ENCODE data around the gene PPP1R26.

PPP1R26 gene

DNA sequence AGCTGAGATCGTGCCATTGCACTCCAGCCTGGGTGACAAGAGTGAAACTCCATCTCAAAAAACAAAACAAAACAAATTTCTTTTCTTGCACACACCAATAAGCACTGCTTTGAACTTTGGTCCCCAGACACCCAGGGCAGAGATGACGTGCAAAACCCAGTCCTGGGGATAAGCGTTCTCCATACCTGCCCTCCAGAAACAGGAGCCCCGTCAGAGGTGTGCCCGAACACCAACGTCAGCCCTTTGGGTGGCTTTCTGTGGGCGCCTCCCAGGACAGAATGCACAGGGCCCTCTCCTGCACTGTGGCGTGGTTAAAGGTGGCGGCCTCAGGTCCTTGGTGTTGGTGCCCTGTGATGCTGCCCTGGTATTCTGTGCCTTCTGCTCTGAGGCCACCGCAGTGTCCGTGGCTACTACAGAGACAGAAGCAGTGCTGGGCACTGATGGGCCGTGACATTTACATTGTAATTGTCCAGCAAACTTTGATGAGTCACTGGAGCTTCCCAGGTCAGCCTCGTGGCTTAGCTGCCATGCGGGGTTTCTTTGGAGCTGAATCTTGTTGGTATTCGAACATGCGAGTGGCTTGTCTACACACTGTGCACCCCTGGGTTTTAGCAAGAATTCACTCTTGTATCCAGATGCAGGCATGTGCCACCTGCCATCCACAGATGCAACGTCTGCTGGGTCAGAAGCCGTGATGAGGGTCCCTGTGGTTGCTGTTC, 9.8 kb downstream of the PPP1R26 start:
- DNase-seq = no peak

DNA sequence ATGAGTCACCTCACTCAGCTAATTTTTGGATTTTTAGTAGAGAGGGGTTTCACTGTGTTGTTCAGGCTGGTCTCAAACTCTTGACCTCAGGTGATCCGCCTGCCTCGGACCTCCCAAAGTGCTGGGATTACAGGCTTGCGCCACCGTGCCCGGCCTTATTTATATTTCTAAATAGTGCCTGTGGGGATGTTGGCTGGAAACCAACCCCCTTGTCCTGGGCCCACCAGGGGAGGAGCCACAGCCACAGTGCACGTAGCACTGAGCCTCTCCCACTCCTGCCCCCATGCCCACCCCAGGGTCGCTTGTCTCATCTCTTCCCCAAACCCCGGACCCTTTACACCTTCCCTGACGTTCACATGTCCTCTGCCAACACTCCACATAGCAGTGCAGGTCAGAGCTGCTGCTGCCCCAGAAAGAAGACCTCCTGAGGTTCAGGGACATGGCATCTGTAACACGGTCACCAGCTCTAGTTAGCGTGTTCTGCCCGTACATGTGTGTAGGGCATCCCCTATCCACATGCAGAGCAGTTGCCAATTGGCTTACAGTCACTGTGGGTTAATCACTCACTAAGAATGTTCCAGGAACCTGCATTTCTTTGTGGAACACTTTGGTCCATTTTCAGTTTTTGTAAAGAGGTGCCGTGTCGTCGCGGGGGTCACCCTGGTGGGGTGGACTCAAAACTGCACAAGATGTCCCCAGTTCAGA, 10.7 kb downstream of the PPP1R26 start:
- no peak for DNase-seq

DNA sequence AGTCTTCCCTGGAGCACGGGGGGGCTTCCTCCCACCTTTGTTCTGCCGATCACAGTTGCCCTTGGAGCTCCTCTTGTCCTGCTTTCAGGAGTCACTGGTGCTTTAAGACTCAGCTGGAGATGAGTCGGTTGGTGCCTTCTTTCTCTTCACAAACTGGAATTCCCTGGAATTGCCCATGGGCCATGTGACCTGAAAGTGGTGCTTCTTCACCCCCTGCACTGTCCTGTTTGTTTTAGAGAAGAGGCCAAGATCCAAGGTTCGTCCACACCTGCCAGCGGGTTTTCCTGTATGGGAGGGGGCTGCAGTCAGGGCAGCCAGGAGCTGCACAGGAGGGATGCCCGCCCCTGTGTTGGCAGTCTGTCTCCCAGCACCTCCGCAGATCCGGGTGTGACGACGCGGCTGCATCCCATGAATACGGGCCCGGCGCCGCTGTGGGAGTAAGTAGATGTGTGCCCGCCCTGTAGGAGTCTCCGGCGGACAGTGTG, 11.4 kb downstream of the PPP1R26 start:
- DNase-seq = no peak

DNA sequence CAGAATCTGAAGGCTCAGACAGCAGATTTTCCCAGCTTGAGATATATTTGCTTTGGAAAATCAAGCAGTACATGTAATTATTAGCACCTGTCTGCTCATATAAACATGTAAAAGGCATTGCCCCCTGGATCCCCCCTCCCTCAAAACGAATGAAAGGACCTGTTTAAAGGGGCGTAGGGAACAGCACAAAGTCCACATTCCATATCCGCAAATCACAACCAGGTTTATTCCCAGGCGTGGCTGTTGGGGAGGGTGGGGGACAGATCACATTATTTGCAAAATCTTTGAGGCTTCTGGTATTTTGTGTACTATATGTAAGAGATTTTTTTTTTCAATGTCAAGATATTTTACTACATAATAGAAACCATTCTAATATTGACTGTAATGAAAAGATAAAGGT, 12.2 kb downstream of the PPP1R26 start:
- no peak for DNase-seq

DNA sequence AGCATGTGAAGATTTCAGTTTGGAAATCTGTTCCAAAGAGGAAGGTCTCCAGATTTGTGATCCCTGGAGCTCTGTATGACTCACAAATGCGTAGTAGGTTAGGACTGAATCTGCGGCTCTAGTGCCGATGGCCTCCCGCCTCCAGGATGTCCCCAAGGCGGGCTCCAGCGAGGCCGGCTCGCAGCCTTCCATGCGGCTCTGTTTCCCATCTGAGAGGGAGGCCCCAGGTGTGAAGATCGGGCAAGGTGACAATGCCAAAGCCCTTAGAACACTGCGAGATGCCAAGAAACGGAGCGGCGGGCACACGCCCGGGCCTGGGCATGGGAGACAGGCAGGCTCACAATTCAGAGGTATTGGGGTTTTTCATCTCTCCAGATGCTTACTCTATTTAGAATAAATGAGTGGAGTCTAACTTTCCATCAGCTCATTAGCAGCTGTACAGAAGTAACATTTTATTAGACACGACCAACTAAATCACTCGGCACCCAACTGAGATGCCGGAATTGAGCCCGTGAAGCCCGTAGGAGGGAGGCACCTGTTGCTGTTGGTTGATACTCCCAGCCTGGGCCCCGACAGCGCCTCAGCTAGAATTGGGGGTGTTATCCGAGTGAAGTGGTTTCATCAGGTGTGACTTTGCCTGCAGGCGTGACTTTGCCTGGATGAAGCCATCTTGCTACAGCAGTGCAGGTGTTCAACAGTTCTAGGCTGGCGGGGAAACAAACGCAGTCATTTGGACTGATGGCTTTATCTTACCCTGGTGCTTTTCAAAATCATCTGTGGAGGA, 13.5 kb downstream of the PPP1R26 start:
- no peak for DNase-seq

DNA sequence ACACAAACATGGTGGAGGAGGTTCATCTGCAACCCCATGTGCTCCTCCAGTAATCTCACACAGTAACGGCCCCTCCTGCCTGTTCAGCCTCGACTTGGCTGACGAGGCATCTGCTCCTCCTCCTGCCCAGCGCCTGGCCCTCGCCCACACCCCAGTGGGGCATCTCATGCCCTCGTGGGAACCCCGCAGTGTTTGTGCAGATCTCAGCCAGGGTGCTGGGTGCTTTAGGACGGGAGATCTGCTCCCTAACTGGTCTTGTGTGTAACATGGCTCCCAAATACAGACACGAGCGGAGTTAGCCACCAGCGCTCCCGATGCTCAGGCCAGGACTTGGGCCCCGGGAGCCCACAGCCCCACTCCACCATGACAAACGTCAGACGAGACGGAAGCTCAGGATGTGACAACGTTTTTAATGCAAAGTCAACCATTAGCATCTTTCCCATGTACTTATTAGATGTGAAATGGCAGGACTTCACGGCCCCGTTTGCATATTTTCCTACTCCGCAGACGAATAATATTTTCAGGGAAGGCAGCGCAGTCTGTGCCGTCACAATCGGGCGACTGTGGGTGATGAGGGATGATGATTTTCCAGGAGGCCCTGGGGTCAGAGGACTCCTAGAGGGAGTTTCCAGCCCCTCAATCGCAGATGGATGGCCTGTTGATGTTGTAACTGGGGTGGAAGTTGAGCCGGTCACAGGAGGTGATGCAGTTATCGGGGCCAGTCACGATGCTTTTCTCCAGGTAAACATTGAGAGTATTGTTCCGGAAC, 15.4 kb downstream of the PPP1R26 start:
- no peak for DNase-seq

DNA sequence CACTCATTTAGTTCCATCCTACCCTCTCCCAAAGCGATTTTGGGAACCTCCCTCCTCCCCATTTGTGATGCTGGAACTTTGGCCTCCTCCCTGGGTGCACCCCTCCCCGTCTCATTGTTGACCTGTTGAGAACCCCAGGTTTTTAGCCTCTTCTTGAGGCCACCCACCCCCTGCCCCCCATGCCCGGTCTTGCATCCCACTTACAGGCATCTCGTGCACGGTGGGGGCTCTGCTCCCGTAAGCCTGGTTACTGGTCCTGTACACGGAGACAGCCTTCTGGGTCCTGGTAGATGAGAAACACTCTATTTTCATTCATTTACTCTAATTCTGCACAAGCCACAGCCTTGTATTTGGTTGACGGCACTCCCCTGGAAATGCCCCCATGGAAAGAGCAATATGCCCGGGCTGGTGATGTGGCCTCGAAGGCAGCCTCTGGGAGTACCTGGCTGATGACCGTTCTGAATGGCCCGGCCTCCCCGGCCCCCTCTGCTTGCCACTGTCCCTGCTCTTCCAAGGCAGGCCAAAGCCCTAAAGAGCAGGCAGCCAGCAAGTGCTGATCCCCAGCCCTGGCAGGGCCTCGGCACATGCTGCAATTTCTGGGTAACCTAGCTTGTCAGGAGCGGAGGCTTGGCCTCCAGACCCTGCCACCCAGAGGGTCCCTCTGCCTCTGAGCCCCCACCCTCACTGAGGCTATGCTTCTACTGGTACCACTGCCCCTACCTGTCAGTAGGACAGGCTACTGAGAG, 19.0 kb downstream of the PPP1R26 start:
- no peak for DNase-seq

DNA sequence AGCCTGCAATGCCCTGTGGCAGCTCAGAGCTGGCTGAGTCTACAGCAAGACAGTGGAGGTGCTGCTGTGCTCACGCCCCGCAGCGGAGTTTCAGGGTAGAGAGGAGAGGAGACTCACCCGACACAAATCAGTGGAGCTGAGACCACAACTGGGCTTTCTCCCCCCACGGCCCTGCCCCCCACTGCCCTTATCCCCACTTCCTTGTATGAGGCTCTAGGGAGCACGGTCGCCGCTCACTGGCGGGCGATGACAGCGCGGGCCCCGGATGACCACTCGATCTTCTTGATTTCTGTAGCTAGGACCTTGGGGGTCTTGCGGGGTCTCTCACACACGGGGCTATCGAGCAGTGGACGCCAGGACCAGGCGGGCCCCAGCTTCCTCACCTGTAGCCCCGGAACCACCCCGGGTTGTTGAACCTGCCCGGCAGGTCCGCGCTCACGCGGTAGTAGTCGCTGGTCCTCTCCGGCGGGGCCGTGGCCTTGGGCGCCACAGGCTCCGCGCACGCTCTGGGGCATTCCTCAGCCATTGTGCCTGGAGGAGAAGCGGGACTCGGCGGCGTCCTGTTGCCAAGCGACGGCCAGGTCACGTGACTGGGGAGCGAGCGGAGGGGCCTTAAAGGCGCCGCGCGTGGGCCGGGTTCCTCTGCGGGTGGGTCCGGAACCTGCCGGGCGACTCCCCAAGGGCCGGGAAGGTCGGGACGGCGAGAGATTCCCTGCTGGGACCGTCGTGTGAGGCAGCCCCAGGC, 19.9 kb downstream of the PPP1R26 start:
- peak; percentile 3 for DNase-seq

DNA sequence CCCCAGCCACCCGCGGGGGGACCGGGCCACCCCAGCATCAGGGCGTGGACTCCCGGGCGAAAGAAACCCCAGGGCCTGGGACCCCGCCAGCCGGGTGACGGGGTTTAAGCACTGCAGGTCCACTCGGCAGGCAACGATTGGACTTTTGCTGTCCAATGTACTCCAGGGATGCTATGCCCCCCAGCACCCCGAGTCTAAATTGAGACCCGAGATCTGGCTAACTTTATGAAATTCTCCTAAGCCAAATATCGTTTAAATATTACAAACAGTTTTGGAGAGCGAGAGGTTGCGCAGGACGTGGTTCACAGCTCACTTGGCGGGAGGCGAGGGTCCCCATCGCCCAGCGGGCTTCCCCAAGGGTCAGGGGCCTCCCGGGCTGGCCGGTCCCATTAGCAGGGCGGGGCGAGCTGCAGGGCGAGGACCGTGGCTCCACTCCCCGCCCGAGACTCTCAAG, 20.5 kb downstream of the PPP1R26 start:
- no peak for DNase-seq

DNA sequence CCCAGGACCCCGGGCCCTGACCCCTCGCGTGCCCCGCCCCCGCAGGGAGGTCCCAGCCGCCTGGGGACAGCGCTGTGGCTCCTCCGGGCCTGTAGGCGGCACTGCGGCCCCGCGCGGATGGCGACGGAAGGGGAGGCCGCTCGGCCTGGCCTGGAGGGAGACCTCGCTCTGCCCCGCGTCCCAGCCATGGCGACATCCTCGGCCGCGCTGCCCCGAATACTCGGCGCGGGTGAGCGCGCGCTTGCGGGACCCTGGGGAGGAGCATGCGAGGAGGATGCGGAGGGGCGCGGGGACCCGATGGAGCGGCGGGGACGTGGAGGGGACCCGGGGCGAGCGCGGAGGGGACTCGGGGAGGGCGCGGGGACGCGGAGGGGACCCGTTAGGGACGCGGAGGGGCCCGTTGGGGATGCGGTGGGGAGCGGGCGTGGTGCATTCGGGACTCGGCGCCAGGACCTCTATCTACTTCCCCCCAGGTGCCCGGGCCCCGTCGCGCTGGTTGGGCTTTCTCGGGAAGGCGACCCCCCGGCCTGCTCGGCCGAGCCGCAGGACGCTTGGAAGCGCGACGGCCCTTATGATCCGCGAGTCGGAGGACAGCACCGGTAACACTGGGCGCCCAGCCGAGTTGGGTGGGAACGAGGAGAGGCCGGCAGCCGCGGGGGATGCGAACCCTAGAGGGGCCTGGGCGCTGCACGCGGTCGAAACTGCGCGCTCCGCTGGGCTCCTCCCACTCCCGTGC, 21.1 kb downstream of the PPP1R26 start, which contains the start of gene MRPS2:
MRPS2 (plus strand) TSS at position 158 of the 736 bp plus-strand sequence; CDS start at position 187, 29 bp downstream.
- peak; percentile 81 for DNase-seq

DNA sequence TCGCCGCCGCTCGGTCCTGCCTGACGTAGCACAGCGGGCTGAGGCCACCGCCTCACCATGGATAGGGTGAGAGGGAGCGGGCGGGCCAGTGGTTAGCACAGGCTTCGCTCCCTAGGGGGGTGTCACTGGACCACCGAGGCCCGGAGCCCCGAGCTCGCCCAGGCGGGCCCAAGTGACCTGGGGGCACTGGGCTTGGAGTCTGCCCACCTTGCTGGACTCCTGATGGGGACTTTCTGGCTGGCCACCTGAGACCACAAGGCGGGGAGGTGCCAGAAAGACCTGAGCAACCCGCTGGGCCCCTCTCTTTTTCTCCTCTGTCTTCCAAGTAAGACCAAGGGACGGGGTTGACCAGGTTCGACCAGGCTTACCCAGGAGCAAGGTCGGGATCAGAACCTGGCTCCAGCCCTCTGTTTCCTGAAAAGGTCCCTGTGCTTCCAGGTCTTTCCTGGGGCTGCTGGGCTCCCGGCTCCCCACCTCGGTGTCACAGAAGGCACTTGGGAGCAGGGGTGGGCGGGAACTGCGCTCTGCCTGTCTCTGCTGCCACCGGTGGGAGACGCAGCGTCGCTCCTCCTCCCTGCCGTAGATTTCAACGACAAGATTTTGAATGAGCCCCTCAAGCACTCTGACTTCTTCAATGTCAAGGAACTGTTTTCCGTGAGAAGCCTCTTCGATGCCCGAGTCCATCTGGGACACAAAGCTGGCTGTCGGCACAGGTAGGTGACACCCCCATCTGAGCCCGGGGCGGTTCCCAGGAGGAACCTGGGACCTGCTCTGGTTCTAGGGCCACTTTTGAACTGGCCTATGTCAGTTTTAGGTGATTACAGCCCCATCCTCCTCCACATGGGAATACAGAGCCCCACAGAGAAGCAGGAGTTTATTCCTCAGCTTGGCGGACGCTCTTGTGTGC, 21.9 kb downstream of the PPP1R26 start:
- DNase-seq = no peak

DNA sequence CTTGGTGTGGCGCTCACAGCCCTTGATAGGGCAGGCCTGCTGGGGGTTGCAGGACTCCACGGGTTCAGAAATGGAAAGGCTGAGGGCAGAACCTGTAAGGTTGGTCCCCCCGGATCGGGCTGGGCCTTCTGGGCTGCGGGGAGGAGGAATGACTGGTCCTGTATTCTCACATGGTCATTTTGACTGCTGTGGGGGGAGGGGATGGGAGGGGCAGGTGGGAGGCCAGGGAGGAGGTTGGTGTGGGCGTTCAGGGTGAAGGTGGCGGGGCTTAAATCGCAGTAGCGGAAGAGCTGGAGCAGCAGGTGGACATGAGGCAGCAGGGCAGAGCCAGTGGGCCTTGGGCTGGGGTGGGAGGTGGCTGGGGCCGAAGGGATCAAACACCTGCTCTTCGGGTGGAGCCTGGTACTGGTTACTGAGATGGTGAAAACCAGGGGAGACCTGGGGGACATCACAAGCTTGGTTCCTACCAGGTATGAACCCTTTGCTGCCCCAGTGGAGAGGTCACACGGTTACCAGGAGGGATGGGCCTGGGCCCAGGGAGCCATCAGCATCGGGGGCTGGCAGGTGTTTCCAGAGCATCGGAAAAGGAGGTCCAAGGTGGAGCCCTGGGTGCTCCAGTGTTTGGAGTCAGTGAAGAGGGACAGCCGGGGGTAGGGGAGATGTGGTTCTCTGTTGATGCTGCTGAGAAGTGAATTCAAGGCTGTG, 22.7 kb downstream of the PPP1R26 start:
- DNase-seq = no peak

DNA sequence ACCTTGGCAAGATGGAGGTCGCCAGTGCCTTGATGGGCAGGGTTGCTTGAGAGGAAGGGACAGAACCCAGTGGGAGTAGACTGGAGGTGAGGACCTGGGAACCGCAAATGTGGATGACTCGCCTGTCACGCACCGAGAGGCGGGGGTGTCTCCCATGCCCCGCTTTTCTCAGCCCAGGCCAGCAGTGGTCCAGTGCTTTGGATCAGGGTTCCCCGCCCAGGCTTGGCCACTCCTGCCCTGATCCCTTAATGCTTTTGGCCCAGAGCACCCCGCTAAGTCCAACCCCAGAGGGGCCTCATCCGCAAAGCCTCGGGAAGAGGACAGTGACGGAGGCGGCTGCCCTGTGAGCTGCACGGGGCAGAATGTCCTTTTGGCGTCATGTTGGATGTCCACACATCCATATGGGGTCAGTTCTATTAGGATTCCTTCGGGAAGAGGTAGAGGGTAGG, 23.3 kb downstream of the PPP1R26 start:
- no peak for DNase-seq

DNA sequence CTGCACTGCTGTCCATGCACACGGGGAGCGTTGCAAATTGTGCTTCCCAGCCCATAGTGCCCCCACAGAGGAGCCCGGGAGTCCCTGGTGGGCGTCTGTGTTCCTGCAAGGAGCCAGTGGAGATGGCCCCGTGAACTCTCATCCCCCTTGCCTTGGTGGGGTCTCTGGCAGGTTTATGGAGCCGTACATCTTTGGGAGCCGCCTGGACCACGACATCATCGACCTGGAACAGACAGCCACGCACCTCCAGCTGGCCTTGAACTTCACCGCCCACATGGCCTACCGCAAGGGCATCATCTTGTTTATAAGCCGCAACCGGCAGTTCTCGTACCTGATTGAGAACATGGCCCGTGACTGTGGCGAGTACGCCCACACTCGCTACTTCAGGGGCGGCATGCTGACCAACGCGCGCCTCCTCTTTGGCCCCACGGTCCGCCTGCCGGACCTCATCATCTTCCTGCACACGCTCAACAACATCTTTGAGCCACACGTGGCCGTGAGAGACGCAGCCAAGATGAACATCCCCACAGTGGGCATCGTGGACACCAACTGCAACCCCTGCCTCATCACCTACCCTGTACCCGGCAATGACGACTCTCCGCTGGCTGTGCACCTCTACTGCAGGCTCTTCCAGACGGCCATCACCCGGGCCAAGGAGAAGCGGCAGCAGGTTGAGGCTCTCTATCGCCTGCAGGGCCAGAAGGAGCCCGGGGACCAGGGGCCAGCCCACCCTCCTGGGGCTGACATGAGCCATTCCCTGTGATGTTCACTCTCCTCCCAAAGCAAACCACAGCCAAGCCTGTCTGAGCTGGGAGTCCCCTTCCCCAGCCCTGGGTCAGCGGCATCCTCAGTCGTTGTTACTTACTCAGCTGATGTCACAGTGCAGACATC, 24.0 kb downstream of the PPP1R26 start:
- no peak for DNase-seq

DNA sequence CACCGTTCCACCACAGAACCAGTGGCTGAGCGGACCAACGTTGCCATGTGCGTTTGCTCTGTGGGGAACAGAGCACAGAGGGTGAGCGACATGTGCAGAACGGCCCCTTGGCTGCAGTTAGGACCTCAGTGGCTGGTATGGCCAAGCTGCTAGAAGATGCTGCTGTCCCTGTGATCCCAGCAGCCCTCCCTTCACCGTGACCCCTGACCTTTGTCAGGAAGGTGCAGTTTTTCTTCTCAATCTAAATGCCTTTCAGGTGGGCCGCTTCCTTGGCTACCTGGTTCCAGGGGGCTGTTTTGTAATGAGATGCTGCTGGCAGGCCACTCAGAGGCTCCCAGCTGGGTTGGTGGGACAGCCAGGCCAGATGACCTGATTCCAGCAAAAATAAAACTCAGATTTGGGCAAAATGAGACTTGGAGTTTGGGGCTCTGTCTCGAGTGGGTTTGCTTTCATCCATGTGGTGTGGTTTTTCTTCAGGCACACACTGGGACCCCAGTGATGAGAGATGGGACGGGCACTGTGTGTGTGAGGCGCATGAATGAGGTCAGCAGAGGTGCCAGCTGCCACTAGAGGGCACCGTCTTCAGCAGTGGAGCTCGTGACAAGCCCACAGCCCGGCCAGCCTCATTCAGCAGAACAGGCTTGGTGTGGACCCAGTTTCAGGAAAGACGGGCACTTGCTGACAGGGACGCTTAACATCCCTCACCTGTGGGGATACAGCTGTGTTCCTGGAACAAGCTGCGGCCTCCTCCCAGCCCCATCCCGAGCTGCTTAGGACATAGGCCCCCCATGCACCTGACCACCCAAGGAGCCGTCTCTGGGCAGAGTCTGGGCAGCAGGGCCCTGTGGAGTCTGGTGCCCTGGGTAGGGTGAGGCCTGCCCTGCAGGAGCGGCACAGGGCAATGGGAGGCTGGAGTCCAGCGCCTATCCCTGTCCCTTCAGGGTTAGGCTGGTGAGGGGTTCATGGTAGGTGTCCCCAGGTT, 25.0 kb downstream of the PPP1R26 start:
- no peak for DNase-seq
